GM19240 (cell line): ENCODE measurements around the gene TMEM45A.
A peak's percentile ranks its signal among the peaks of the same experiment; 100 is the strongest.
"Not testable (repeated sequence)": the region's sequence is repeated elsewhere in the genome, so short reads cannot be mapped to it uniquely, and the experiment has no call there.

Experiments
- DNase-seq: peaks from one replicate; pipeline ENCODE4 v3.0.0; 2011; ENCODE audit warnings: low spot score; ENCODE audit not compliant: insufficient read length

Gene TMEM45A

GRCh38 chr3:100574536-100574935 is 82.1 kb downstream of the TMEM45A start:
- no peak for DNase-seq

DNA sequence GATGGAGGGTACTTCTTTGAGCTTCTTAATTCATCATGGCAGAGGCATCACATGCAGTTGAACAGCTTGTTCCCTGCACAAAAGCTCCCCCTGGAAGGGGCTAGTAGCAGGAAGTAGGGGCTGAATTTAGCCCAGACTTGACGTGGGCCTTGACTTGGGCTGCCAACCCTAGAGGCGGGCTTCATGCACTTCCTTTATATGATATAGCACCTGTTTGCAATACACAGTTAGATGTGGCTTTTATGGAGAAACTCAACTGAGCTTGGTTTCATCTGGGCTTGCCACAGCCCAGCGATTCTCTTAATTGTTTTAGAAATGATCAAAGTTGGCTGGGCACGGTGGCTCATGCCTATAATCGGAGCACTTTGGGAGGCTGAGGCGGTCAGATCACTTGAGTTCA is 83.3 kb downstream of the TMEM45A start:
- no peak for DNase-seq

GRCh38 chr3:100577382-100578008 is 85.1 kb downstream of the TMEM45A start:
- no peak for DNase-seq

- no peak for DNase-seq
Measured at GRCh38 chr3:100578646-100579045, 86.2 kb downstream of the TMEM45A start.

DNA sequence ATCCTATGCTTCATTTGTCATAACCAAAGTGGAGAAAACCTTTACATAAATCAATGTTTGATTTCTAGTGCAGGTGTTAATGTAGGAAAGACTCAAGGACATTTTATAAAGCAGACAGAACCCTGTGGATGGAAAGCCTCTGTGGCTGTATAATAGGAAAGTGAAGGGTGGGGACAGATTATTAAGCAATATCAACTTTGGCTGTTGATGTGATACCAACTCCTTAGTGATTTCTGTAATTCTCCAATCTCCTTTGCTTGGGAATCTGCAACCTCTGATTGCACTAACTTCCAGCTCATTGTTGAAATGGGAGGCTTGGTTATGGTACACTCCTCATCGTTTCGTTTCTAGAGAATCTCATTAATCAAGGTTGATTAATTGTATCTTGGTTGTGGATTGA is 87.7 kb downstream of the TMEM45A start:
- DNase-seq: no peak

DNA sequence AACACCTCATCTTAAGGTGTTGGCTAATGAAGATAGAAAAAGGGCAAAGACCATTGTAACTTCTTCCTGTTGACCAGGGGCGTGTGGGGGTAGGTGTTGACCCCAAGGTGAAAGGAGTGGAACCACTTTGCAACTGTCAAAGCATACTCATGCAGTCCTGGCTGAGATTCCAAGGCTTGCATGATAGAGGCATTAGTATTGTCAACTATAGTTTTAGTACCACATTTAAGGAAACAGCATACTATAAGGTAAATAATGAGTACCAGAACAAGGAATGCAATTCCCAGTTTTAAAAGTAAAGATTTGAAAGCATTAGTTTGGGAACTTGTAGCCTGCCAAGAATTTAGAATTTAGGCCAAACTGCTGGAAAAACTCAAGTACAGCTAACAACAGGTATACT is 89.2 kb downstream of the TMEM45A start:
- no peak for DNase-seq

- not testable (repeated sequence) for DNase-seq
Measured at GRCh38 chr3:100582157-100582556, 89.7 kb downstream of the TMEM45A start.

DNA sequence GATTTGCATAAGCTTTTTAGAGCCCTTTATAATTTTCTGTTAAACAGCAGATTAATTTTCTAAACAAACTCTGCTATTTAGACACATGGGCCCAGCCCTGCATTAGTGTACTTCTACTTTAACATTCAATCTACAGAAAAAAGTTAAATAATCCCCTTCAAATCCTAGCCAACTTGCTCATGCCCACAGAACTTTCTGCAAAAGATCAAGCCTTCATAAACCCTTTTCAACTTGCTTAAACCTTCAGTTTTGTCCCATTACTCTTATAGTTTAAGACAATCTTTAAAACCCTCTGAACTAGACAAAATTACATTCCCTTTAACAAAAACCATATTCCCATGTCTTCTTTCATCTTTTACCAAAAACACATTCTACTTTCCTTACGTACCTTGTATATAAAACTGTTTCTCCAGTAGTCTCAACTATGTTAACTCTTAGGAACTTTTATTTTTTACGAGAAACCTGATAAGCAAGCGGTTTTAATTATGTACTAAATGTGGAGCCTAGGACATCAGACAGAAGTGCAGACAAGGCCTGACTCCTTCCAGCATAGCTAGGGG is 91.8 kb downstream of the TMEM45A start:
- DNase-seq: no peak

DNA sequence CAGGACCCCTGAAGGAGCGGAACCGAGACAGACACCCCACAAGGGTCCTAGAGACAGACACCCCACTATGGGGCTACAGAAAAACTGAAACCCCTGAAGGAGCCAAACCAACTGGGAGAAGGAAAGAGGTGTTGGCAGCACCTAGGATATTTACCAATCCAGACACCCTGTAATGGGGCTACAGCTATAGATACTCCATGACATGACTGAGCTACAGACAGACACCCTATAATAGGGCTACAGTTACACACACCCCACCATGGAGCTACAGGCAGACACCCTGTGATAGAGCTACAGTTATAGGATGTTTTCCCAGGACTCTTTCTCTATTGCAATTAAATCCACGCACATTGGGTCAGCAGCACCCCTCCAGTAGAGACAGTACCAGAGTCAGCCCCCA is 94.4 kb downstream of the TMEM45A start:
- no peak for DNase-seq

DNA sequence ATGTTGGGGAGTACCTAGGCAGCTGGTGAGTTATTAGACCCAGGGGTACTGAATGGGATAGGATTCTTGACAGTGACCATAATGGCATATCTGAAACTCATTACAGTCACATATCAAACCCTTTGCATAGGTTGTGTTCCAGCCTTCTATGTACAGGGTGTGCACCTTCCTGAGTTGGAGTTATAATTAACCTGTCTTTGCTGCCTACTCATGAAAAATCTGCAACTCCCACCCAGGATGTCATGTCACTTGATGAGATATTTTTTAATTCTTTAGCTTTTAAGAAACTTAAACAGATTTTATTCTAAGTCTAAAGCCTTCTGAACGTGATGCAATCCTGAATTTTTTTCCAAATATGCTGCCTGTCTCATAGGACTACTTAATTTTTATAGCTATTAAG is 95.8 kb downstream of the TMEM45A start:
- no peak for DNase-seq

- DNase-seq: peak; percentile 27
Measured at GRCh38 chr3:100590114-100590839, 97.9 kb downstream of the TMEM45A start.

DNA sequence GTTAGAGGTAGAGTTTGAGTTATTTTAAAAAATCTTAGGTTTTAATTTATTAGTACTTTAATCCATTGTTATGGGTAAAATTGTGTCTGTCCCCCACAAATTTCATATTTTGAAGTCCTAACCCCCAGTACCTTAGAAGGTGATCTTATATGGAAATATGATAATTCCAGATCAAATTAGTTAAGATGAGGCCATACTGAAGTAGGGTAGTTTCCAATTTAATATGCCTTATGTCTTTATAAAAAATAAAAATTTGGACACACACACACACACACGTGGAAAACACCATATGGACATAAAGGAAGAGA is 98.4 kb downstream of the TMEM45A start:
- no peak for DNase-seq

GRCh38 chr3:100591411-100591810 is 99.0 kb downstream of the TMEM45A start:
- DNase-seq: no peak

DNA sequence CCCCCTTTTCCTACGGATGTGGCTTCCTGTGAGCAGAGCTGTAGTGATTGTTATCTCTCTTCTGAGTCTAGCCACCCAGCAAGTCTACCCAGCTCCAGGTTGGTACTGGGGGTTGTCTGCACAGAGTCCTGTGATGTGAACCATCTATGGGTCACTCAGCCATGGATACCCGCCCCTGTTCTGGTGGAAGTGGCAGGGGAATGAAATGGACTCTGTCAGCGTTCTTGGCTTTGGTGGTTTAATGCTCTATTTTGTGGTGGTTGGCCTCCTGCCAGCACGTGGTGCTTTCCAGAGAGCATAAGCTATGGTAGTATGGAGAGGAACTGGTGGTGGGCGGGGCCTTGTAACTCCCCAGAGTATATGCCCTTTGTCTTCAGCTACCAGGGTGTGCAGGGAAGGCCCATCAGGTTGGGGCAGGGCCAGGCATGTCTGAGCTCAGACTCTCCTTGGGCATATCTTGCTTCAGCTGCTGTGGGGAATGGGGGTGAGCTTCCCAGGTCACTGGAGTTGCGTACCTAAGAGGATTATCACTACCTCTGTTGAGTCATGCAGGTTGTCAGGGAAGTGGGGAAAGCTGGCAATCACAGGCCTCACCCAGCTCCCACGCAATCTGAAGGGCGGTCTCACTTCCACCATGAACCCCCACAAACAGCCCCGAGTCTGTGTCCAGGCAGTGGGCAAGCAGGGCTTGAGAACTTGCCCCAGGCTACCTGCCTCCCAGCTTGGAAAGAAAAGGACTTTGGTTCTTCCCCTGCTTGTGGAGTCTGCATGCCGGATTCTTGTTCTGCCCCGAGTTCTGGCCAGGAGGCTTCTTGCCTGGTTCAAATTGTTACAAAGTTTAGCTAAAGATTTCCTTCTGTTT is 108.0 kb downstream of the TMEM45A start:
- no peak for DNase-seq

DNA sequence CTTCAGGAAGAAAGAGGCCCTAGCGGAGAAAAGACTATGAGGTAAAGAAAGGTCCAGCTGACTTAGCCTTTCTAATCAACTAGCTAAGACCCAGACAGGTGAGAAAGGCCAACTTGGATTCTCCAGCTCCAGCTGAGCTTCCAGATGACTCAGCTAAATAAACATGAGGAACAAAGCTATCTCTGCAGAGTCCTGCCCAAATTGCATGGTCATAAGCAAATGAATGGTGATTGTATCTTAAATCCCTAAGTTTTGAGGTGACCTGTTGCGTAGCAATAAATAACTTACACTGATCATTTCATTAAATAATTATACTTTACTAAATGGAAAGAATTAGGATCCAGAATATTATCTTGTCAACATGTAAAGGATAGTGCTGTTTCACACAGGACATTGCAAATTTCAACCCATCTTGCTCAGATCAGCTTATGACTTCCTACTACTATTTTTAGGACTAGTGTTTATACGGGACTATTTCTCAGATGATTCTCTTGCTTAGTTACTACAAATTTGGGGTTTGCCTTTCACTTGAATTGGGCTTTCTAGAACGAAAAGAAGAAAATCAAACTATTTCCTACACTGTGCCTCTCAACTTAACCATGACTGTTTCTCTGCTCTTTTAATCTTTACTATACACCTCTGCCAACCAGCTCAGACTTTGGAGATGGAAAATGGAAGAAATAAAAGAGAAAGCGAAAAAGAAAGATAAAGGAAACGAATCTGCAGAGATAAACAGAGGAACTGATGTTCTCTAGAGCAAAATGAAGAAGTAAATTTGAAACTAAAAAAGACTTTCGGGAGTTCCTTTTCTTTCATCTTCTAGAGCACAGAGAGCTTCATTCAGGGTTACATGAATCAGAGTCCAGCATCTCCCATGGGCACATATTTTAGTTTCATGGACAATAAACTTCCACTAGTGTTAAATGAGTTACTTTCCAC is 110.4 kb downstream of the TMEM45A start:
- DNase-seq: no peak

- DNase-seq: no peak
Measured at GRCh38 chr3:100603469-100603868, 111.0 kb downstream of the TMEM45A start.

DNA sequence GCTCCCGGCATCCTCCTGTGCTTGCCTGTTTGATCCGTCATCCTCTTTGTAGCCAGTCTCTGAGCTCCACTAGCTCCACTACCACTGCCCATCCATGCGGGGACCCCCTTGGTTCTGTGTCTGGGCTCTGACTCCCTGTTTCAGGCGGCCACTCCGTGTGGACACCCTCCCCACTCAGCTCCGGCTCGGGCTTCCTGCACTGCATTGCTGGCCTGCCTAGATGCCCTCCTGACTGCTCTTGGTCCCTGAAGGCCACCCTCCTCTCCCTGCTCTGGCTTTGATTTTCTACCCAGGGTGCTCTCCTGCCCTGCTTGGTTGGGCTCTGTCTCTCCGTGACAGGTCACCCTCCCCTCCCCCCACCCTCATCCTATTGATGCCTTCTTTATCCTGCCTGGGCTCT is 112.9 kb downstream of the TMEM45A start:
- no peak for DNase-seq

DNA sequence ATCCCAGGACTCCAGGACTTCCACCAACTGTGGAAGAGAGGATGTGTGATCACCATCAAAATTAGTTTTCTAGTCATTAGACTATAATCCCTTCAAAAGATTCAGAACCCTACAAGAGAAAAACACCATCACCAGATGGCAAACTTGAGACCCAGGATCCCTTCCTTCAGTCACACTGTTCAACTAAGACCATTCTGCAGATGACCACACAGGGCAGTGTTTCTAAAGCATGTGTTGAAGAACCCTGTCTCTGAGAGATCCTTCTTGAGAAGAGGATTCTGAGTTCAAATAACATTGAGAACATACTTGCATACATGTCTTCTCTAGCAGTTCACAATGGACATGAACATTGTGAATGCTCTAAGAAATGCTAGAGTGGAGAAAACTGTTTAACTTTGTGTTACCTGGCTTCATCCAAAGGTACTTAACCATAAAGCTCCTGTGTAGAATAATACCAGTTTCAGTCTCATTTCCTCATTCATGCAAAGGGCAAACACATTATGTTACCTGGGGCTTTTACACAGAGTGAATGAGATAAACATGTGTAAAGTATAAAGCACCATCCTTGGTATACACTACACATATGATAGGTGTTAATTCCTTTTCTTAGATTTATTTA is 114.6 kb downstream of the TMEM45A start:
- DNase-seq: no peak

DNA sequence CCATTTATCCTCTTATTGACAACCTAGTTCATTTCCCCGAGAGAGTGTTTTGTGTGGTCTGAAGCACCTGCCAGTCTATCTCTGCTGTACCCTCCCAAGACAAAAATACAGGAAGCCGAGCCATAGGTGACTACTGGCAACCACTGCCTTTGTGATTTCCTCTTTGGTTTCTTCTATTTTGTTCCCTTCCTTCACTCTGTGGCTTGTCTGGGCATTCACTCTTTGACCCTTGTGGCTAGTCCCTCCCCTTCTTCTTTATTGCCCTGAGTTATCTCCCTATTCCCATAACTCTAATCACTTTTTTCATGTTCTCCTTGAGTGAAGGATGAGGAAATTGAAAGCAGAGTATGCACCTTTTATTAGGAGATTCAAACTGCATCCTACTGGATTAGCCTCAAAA is 116.9 kb downstream of the TMEM45A start, which contains the start of gene ADGRG7:
ADGRG7 (plus strand) TSS at position 297 of the 400 bp plus-strand sequence. CDS start 256 bp downstream, outside the sequence.
- no peak for DNase-seq

GRCh38 chr3:100609963-100610362 is 117.5 kb downstream of the TMEM45A start:
- no peak for DNase-seq
